ENCODE results near the gene EEF1AKMT1.

EEF1AKMT1 gene, protein sequence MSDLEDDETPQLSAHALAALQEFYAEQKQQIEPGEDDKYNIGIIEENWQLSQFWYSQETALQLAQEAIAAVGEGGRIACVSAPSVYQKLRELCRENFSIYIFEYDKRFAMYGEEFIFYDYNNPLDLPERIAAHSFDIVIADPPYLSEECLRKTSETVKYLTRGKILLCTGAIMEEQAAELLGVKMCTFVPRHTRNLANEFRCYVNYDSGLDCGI

GRCh38 chr13:20773194-20774080 lies at the start of gene EEF1AKMT1:
TSS of gene EEF1AKMT1 (minus strand) at chr13:20773961. CDS start at chr13:20757598, 16,363 bp downstream.
- DNase-seq (ENCODE audit: low read depth, low spot score), result peak; percentile 85

GRCh38 chr13:20823071-20823470 lies 49.3 kb upstream of the EEF1AKMT1 start:
- no peak for DNase-seq (ENCODE audit: low read depth, low spot score)

DNA sequence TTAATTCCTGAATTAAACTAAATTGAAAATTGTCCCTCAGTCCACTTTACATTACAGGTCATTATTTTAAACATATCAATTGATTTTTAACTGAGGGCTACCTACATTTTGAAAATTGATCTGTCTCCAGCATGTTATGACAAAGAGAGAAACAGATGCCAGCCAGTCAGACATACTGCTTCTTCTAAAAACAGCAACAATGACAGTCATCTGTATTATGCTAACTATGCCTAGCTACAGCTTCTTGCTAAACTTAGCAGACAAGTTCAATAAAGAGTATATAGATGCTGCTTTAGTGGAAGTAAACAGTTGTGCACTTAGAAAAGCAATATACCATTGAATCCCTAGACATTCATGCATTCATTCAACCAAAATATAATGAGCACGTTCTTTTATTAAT lies 48.6 kb upstream of the EEF1AKMT1 start:
- DNase-seq (ENCODE audit: low read depth, low spot score), result no peak

GRCh38 chr13:20819715-20820114 lies 46.0 kb upstream of the EEF1AKMT1 start:
- DNase-seq (ENCODE audit: low read depth, low spot score), result no peak

DNA sequence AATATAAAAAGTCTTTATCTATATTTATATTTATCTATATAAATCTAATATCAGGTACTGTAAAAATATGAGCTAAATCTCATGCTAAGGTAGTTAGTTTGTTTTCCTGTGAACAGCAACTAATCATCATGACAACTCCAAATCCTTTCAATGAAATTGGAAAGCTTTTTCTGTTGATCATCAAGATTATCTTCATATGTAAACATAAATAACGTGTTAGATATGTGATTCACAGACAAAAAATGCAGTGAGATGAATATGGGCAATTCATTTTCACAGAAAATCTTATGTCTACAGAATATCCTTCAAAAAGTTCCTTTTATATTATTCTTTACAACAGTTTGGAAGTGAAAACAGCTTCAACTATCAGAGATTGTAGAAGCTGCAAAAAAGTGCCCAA lies 41.7 kb upstream of the EEF1AKMT1 start:
- no peak for DNase-seq (ENCODE audit: low read depth, low spot score)

DNA sequence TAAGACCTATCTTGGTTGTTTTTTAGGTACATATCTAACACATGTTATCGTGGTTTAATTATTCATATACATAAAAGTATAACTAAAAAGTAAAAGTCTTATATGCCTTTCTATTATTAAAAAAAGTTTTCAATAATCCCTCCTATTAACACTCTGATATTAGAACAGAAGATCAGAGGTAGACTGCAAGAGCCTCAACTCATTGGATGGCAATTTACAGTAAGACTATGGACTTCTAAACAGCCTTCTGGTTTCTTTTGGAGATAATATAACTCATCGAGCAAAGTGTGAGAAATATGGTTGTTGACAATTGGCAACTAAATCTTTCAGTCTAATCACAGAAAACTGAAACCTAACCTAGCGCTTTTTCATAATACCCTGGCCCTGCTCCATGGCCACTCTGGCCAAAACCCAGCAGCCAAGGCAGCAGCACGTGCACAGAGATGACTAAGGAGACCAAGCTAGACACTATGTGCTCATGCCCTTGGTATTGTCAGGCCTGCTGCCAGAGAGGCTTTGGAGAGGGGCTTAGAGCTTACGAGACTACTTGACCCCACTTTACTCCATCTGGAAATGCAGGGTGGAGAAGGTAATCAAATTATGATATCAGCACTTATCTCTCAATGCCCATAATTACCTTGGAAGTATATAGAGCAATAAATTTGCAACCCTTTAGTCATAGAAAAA lies 40.6 kb upstream of the EEF1AKMT1 start:
- peak; percentile 69 for DNase-seq (ENCODE audit: low read depth, low spot score)

- DNase-seq (ENCODE audit: low read depth, low spot score), result no peak
These were observed 39.1 kb upstream of the EEF1AKMT1 start for GRCh38 chr13:20812890-20813289.

GRCh38 chr13:20810808-20811207 lies 37.0 kb upstream of the EEF1AKMT1 start:
- no peak for DNase-seq (ENCODE audit: low read depth, low spot score)

DNA sequence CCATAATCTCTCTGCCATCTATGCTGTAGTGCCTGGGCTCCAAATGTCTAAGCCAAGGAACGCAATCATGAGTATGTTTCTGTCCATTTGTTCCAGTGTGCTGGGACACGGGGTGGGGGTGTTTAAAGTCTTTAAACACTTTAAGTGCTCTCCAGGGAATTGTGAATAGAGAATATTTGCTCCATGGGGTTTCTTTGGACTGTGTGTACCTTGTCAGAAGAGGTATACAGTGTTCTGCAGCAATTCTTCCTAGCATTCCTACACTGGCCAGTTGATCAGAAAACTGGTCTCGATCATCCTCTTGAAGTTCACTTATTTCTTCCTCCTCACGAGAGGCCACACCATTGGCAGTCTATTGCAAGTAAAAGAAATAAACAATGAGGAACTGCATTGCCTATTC lies 35.1 kb upstream of the EEF1AKMT1 start:
- no peak for DNase-seq (ENCODE audit: low read depth, low spot score)

GRCh38 chr13:20803180-20803965 lies 29.6 kb upstream of the EEF1AKMT1 start:
- DNase-seq (ENCODE audit: low read depth, low spot score), result no peak

- DNase-seq (ENCODE audit: low read depth, low spot score), result no peak
These were observed 27.9 kb upstream of the EEF1AKMT1 start for GRCh38 chr13:20801707-20802106.

GRCh38 chr13:20799726-20800416 lies 26.1 kb upstream of the EEF1AKMT1 start:
- DNase-seq (ENCODE audit: low read depth, low spot score), result no peak

- DNase-seq (ENCODE audit: low read depth, low spot score), result no peak
These were observed 24.3 kb upstream of the EEF1AKMT1 start for GRCh38 chr13:20798027-20798426.

DNA sequence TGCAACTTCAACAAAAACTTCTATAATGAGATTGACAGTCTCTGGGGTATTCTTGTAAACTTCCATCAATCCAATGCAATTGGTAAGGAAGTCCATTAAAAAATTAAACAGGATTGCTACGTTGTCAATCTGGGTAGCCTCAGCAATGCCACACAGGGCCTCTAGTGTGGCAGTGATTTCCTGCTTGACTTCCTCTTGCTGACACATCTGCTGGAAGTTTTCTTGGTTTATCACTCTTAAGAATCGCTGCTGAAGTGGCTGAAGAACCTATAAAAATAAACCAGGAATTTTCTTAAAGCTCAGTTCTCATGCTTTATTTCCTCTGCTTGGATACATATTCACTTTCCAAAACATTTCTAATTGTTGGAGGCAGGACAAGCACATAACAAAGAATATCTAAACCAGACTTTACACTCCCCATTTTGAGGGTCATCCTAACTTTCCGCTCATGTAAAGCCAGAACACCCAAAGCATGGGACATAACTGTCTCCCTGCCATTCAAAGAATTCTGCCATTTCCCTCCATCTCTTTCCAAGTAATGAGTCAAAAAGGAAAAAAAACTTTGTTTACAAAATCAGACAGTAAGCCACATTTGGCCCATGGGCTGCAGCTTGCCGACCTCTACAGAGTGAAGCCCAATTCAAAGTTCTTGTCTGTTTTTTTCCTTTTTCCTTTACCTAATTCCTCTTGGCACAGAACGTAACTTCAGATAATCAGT lies 23.2 kb upstream of the EEF1AKMT1 start:
- DNase-seq (ENCODE audit: low read depth, low spot score), result no peak

DNA sequence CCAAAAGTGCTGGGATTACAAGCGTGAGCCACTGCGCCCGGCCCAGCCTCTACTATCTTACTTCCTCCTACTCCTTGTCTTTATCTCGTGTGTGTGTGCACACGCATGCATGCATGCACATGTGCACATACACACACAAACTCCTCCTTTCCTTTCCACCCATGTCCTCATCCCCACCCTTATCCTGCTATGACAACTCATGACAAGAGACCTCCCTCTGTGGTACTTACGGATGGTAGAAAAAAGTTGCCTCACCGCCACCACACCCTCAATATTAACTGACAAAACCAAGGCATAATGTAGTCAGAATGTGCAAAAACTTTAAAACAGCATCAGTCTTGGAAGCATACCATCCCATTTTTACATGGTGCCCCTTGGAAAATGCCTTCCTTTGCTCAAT lies 15.9 kb upstream of the EEF1AKMT1 start:
- no peak for DNase-seq (ENCODE audit: low read depth, low spot score)

DNA sequence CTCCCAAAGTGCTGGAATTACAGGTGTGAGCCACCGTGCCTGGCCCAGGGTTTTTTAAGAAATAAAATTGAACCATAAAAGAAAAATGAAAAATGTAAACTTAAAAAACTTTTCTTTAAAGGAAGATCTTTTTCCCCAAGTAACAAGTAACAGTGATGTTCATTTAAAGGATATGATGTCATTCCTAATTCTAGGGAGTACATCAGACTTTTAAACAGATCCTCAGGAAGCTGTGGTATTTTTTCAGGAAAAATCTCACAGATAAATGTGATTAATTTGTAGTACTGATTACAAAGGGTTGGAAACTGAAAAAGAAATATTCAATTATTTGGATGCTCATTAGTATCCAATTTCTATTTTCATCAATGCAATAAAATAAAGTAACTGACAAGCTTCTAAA lies 14.6 kb upstream of the EEF1AKMT1 start:
- no peak for DNase-seq (ENCODE audit: low read depth, low spot score)

DNA sequence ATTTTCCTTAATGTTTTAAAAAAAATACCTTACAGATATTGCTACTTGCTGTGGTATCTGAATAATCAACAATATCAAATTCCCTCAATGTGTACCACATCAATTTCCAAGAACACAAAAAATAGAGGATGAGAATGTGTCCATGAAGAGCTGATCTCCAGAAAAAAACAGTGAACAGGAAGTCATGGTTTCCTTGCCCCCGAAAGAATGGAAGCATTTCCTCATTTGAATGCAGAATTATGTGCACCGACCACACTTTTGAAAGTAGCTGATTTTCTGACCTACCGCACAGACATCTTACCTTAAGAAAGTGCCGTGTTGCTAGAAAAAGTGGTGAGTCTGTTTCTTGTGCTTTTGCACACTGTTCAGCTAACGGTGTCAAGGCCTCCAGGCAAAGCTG lies 13.4 kb upstream of the EEF1AKMT1 start:
- DNase-seq (ENCODE audit: low read depth, low spot score), result no peak

GRCh38 chr13:20782116-20782708 lies 8.5 kb upstream of the EEF1AKMT1 start:
- no peak for DNase-seq (ENCODE audit: low read depth, low spot score)

DNA sequence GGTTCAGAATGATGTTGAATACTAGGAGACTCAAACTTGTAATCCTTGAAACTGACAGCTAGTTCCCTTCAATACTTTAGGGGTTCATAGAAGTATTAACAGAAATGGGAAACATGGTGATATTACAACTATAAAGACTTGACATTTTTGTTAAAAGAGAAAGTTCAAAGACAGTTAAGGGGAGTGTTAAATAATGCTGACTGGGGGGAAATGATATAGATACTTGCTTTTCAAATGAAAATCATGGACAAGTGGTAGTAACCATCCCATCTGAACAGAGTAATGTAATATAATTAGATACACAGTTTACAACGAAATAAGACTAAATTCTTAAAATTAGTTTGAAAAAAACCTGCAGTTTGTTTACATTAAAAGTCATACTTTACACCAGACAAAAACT lies 6.6 kb upstream of the EEF1AKMT1 start:
- no peak for DNase-seq (ENCODE audit: low read depth, low spot score)

- DNase-seq (ENCODE audit: low read depth, low spot score), result no peak
These were observed 5.6 kb upstream of the EEF1AKMT1 start for GRCh38 chr13:20779405-20779804.

All from smooth muscle cell of the brain vasculature (primary cell).